Parathyroid adenoma (tissue), 2 donors: ENCODE results near the gene CCDC92.

Source experiments
- H2AFZ ChIP-seq: fragments of 300-600 bp; sonication (generic); one replicate; pipeline ENCODE4 v1.7.0; 2017; ENCODE audit warnings: antibody characterized with exemption, mild to moderate bottlenecking
- H3K27ac ChIP-seq: fragments of 300-600 bp; sonication (generic); one replicate; pipeline ENCODE4 v1.7.0; 2017
- H3K27me3 ChIP-seq: fragments of 300-600 bp; sonication (generic); one replicate; pipeline ENCODE4 v1.7.0; 2017; ENCODE audit warnings: low read length; ENCODE audit not compliant: control insufficient read depth, insufficient read depth
- H3K36me3 ChIP-seq: fragments of 300-600 bp; sonication (generic); one replicate; pipeline ENCODE4 v1.7.0; 2017; ENCODE audit warnings: low read length; ENCODE audit not compliant: control insufficient read depth, insufficient read depth
- H3K4me1 ChIP-seq: fragments of 300-600 bp; sonication (generic); one replicate; pipeline ENCODE4 v1.7.0; 2017; ENCODE audit warnings: control low read depth
- H3K4me2 ChIP-seq: fragments of 300-600 bp; sonication (generic); one replicate; pipeline ENCODE4 v1.7.0; 2017; ENCODE audit warnings: low read length
- H3K4me3 ChIP-seq: fragments of 300-600 bp; sonication (generic); one replicate; pipeline ENCODE4 v1.7.0; 2017; ENCODE audit warnings: low read depth, low read length
- H3K79me2 ChIP-seq: fragments of 300-600 bp; sonication (generic); one replicate; pipeline ENCODE4 v1.7.0; 2017; ENCODE audit warnings: control low read depth
- H3K9ac ChIP-seq: fragments of 300-600 bp; sonication (generic); one replicate; pipeline ENCODE4 v1.7.0; 2017; ENCODE audit warnings: mild to moderate bottlenecking
- H3K9me3 ChIP-seq: fragments of 300-600 bp; sonication (generic); one replicate; pipeline ENCODE4 v1.7.0; 2017; ENCODE audit warnings: low read length; ENCODE audit not compliant: control insufficient read depth
- TF ChIP-seq, protein P1 (sequence below): fragments of 300-600 bp; sonication (generic); IDR thresholded peaks from one replicate; pipeline ENCODE4 v1.7.0; 2017; ENCODE audit warnings: antibody characterized with exemption, mild to moderate bottlenecking
- donor health status: primary hyperparathyroidism.

Gene CCDC92

DNA sequence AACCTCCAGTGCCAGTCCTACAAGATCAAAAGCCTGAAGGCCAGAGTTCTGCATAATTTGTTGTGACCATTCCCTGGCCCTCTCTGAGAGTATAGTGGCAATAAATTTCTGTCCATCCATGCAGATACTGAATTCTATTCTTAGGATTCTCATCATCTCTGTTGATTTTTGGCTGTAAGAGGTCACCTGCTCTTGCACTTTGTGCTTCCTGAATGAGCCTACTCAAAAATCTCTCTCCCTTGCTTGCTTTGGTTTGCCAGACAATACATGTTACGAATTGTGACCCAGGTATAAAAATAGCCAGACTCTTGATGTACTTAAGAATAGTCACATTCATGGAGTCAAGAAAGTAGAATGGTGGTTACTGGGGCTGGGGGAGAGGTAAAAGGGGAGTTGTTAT is 17.1 kb upstream of the CCDC92 start:
- Histone ChIP-seq H3K27ac (no peak overlapping the region), H3K79me2 (peaks cover 42% of the 10 kb centered on the region), H2AFZ (no peak overlapping the region), H3K4me1 (peaks cover 36% of the 10 kb centered on the region), H3K4me3 (no peak overlapping the region), H3K4me2 (no peak overlapping the region), H3K9ac (no peak overlapping the region), H3K27me3 (no peaks in the 10 kb centered on the region), H3K9me3 (no peaks in the 10 kb centered on the region), H3K36me3 (no peaks in the 10 kb centered on the region)
- TF ChIP-seq, protein P1, sequence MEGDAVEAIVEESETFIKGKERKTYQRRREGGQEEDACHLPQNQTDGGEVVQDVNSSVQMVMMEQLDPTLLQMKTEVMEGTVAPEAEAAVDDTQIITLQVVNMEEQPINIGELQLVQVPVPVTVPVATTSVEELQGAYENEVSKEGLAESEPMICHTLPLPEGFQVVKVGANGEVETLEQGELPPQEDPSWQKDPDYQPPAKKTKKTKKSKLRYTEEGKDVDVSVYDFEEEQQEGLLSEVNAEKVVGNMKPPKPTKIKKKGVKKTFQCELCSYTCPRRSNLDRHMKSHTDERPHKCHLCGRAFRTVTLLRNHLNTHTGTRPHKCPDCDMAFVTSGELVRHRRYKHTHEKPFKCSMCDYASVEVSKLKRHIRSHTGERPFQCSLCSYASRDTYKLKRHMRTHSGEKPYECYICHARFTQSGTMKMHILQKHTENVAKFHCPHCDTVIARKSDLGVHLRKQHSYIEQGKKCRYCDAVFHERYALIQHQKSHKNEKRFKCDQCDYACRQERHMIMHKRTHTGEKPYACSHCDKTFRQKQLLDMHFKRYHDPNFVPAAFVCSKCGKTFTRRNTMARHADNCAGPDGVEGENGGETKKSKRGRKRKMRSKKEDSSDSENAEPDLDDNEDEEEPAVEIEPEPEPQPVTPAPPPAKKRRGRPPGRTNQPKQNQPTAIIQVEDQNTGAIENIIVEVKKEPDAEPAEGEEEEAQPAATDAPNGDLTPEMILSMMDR: no peak

DNA sequence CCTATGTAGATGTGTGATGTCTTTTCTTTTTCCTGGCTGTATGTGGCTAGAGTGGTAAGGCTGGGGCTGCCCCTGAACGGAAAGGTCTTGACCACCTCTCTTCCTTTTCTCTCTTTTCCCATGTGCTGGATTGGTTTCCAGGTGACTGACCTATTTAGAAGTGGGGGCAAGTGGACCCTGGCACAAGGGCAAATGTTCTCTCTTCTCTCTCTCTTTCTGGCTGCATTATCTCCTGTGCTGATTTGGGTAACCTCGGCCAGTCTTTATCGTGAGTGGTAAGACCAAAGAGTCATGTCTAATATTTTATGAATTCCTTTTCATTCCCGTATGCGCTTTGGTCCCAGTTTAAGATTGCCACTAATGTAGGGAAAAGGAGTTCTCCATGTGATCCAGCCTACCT is 16.5 kb upstream of the CCDC92 start:
- peaks cover 43% of the 10 kb centered on the region for H3K79me2 ChIP-seq
- no peaks in the 10 kb centered on the region for H3K36me3 ChIP-seq
- TF ChIP-seq, protein P1: no peak
- H3K4me3 ChIP-seq: no peak overlapping the region
- H3K4me1 ChIP-seq: peaks cover 36% of the 10 kb centered on the region
- H3K9ac ChIP-seq: no peak overlapping the region
- H3K4me2 ChIP-seq: no peak overlapping the region
- no peak overlapping the region for H2AFZ ChIP-seq
- H3K27me3 ChIP-seq: no peaks in the 10 kb centered on the region
- no peak overlapping the region for H3K27ac ChIP-seq
- no peaks in the 10 kb centered on the region for H3K9me3 ChIP-seq

DNA sequence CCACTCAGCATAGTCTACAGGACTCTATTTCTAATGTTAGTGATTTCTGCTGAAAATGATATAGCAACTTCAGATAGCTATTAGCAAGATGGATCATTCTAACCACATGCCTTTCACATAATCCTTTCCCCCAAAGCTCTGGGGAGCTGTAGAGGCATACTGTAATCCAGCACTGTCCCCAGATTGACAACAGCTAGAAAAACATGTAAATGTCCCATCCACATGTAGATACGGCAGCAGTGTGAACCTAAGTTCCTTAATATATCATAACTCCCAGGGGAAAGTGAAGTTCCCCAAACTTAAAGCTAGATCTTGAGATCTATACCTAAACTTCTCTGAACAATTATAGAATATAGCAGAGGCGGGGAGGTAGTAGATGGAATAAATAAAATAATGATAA is 14.4 kb upstream of the CCDC92 start:
- Histone ChIP-seq H3K4me2 (no peak overlapping the region), H3K4me3 (no peak overlapping the region), H3K4me1 (peaks cover 27% of the 10 kb centered on the region), H3K27me3 (no peaks in the 10 kb centered on the region), H3K36me3 (no peaks in the 10 kb centered on the region), H3K9ac (no peak overlapping the region), H2AFZ (no peak overlapping the region), H3K79me2 (peaks cover 58% of the 10 kb centered on the region), H3K27ac (no peak overlapping the region), H3K9me3 (no peaks in the 10 kb centered on the region)
- TF ChIP-seq, protein P1: no peak

DNA sequence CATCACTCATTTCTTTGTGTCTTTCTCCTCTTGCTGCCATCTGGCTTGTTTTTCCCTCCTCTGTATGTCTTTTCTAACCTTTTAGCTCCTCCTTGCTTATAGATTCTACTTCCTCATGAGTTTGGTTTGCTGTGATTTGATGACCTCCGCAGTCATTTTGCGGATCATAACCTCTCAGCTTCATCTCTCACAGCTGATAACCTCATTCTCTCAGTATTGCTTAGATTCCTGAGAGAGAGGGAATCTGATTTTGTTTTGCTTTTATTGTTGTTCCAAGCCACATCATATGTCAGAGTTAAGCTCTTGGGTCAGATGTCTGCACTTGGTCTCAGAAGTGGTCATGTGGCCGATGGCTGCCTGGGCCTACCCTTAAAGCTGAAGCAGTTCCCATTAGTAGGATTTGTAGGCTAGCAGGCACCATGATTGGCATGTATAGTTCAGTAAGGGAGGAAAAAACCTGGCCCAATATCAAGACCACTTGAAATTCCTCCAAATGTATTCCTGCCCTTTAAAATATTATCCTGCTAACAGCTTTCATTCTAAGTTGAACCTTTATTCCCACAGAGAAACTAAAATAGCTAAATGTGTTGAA is 13.8 kb upstream of the CCDC92 start:
- Histone ChIP-seq H3K79me2 (peaks cover 64% of the 10 kb centered on the region), H2AFZ (no peak overlapping the region), H3K27me3 (no peaks in the 10 kb centered on the region), H3K4me1 (peaks cover 21% of the 10 kb centered on the region), H3K4me3 (no peak overlapping the region), H3K9ac (no peak overlapping the region), H3K27ac (no peak overlapping the region), H3K36me3 (no peaks in the 10 kb centered on the region), H3K9me3 (no peaks in the 10 kb centered on the region), H3K4me2 (no peak overlapping the region)
- TF ChIP-seq, protein P1: no peak

DNA sequence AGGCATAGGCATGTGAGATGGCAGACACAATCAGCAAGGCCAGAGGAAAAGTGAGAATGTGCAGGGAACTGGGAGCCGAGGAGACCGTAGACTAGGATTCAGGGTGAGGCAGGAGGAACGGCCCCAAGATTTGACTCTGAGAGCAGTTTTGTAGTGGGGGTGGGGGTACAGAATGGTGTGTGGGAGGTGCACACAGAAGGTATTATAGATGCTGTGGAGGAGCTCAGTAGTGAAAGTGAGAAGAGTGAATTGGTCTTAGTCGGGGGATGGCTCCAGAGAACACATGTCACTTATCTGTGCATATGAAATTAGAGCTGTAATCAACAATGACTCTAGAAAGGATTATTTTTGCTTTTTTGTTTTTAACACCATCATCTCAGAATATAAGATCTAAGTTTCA is 12.3 kb upstream of the CCDC92 start:
- no peaks in the 10 kb centered on the region for H3K9me3 ChIP-seq
- peaks cover 11% of the 10 kb centered on the region for H3K4me1 ChIP-seq
- no peak overlapping the region for H3K4me3 ChIP-seq
- H2AFZ ChIP-seq: no peak overlapping the region
- TF ChIP-seq, protein P1: no peak
- H3K79me2 ChIP-seq: peaks cover 73% of the 10 kb centered on the region
- no peak overlapping the region for H3K9ac ChIP-seq
- H3K27me3 ChIP-seq: no peaks in the 10 kb centered on the region
- H3K27ac ChIP-seq: no peak overlapping the region
- no peaks in the 10 kb centered on the region for H3K36me3 ChIP-seq
- H3K4me2 ChIP-seq: no peak overlapping the region
